B cell (primary cell): ENCODE data around the gene TMUB2.

ENCODE experiments used
- EZH2 ChIP-seq: IDR thresholded peaks from 2 replicates; pipeline ENCODE4 v1.6.1; 2012; ENCODE audit warnings: borderline replicate concordance, low read depth, mild to moderate bottlenecking, moderate library complexity, low read length; ENCODE audit not compliant: insufficient read depth, poor library complexity, severe bottlenecking
- TF ChIP-seq, protein P1 (sequence below): fragments of 200-600 bp; IDR thresholded peaks from one replicate; pipeline ENCODE4 v1.8.0; 2022; ENCODE audit warnings: antibody characterized with exemption, mild to moderate bottlenecking

DNA sequence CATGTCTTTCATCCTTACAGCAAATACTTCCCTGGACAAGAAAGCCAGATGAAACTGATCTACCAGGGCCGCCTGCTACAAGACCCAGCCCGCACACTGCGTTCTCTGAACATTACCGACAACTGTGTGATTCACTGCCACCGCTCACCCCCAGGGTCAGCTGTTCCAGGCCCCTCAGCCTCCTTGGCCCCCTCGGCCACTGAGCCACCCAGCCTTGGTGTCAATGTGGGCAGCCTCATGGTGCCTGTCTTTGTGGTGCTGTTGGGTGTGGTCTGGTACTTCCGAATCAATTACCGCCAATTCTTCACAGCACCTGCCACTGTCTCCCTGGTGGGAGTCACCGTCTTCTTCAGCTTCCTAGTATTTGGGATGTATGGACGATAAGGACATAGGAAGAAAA is 3.7 kb downstream of the TMUB2 start:
- TF ChIP-seq, protein P1, sequence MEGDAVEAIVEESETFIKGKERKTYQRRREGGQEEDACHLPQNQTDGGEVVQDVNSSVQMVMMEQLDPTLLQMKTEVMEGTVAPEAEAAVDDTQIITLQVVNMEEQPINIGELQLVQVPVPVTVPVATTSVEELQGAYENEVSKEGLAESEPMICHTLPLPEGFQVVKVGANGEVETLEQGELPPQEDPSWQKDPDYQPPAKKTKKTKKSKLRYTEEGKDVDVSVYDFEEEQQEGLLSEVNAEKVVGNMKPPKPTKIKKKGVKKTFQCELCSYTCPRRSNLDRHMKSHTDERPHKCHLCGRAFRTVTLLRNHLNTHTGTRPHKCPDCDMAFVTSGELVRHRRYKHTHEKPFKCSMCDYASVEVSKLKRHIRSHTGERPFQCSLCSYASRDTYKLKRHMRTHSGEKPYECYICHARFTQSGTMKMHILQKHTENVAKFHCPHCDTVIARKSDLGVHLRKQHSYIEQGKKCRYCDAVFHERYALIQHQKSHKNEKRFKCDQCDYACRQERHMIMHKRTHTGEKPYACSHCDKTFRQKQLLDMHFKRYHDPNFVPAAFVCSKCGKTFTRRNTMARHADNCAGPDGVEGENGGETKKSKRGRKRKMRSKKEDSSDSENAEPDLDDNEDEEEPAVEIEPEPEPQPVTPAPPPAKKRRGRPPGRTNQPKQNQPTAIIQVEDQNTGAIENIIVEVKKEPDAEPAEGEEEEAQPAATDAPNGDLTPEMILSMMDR: no peak
- TF ChIP-seq EZH2: no peak
